NT2/D1 (cell line): Measurements from ENCODE around the gene RRN3.
"Not testable (repeated sequence)": the region's sequence is repeated elsewhere in the genome, so short reads cannot be mapped to it uniquely, and the experiment has no call there.

ENCODE experiments used
- DNase-seq: peaks from one replicate; pipeline ENCODE4 v3.0.0-alpha.2; 2011; ENCODE audit warnings: low read depth, low spot score
- H3K27me3 ChIP-seq: 2 replicates; pipeline ENCODE4 v1.6.0; 2011; ENCODE audit warnings: mild to moderate bottlenecking; ENCODE audit not compliant: insufficient read length, insufficient read depth
- H3K36me3 ChIP-seq: 2 replicates; pipeline ENCODE4 v1.6.1; 2011; ENCODE audit warnings: mild to moderate bottlenecking, low read length, mixed read lengths; ENCODE audit not compliant: insufficient read depth, insufficient read length
- H3K4me1 ChIP-seq: 2 replicates; pipeline ENCODE4 v1.5.1; 2011; ENCODE audit not compliant: insufficient read depth, insufficient read length
- H3K4me3 ChIP-seq: 2 replicates; pipeline ENCODE4 v1.5.1; 2011; ENCODE audit warnings: low read depth; ENCODE audit not compliant: insufficient read length
- H3K9ac ChIP-seq: 2 replicates; pipeline ENCODE4 v1.6.0; 2011; ENCODE audit warnings: low read depth; ENCODE audit not compliant: insufficient read length
- H3K9me3 ChIP-seq: 2 replicates; pipeline ENCODE4 v1.5.1; 2011; ENCODE audit warnings: mild to moderate bottlenecking, low read length; ENCODE audit not compliant: insufficient read depth
- SUZ12 ChIP-seq: IDR thresholded peaks from 2 replicates; pipeline ENCODE4 v1.6.1; 2011; ENCODE audit not compliant: insufficient read length, insufficient read depth; ENCODE audit errors: extremely low read depth
- YY1 ChIP-seq: IDR thresholded peaks from 2 replicates; pipeline ENCODE4 v1.6.1; 2011; ENCODE audit not compliant: insufficient read length, insufficient read depth
- ZNF274 ChIP-seq: IDR thresholded peaks from 2 replicates; pipeline ENCODE4 v1.6.1; 2011; ENCODE audit warnings: mild to moderate bottlenecking, low read depth, low read length

Gene RRN3

DNA sequence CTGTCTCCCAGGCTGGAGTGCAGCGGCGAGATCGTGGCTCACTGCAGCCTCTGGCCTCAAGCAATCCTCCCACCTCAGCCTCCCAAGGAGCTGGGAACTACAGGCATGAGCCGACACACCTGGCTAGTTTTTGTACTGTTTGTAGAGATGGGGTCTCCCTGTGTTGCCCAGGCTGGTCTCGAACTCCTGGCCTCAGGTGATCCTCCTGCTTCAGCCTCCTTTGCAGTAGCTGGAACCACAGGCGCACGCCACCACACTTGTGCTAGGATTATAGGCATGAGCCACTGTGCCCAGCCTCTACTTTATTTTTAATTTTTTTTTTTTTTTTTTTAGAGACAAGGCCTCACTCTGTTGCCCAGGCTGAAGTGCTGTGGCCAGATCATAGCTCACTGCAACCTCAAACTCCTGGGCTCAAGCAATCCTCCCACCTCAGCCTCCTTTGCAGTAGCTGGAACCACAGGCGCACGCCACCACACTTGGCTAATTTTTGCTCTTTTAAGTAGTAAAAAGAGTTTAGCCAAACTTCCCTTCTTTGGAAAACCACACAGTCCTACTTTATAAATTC is 42.6 kb downstream of the RRN3 start:
- no peak overlapping the region for H3K9ac ChIP-seq
- no peak overlapping the region for H3K4me3 ChIP-seq
- no peaks in the 10 kb centered on the region for H3K9me3 ChIP-seq
- H3K36me3 ChIP-seq = peaks cover 13% of the 10 kb centered on the region
- no peaks in the 10 kb centered on the region for H3K4me1 ChIP-seq
- TF ChIP-seq ZNF274 = no peak
- TF ChIP-seq YY1 = no peak
- TF ChIP-seq SUZ12 = no peak
- DNase-seq = no peak
- H3K27me3 ChIP-seq = no peaks in the 10 kb centered on the region

DNA sequence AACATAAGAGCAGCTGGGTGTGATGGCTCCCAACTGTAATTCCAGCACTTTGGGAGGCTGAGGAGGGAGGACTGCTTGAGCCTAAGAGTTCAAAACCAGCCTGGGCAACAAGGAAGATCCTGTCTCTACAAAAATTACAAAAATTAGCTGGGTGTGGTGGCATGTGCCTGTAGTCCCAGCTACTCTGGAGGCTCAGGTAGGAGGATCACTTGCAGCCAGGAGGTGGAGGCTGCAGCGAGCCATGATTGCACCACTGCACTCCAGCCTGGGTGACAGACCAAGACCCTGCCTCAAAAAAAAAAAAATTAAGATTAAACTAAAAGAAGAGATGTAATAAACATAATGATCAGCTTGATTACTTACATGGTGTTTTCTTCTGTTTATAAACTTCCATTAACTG is 43.6 kb downstream of the RRN3 start:
- not testable (repeated sequence) for H3K4me1 ChIP-seq, DNase-seq

GRCh38 chr16:15049581-15050180 is 44.4 kb downstream of the RRN3 start:
- Histone ChIP-seq H3K9me3 (no peaks in the 10 kb centered on the region), H3K36me3 (peaks cover 25% of the 10 kb centered on the region), H3K4me1 (no peaks in the 10 kb centered on the region), H3K4me3 (no peak overlapping the region), H3K27me3 (no peaks in the 10 kb centered on the region), H3K9ac (no peak overlapping the region)
- TF ChIP-seq ZNF274 (no peak), SUZ12 (no peak), YY1 (no peak)
- no peak for DNase-seq

More for the DNA sequence above, 43.6 kb downstream of the RRN3 start:
- H3K36me3 ChIP-seq = peaks cover 23% of the 10 kb centered on the region
- H3K9ac ChIP-seq, H3K9me3 ChIP-seq, H3K4me3 ChIP-seq, H3K27me3 ChIP-seq: not testable (repeated sequence)

- TF ChIP-seq YY1 (no peak), SUZ12 (no peak), ZNF274 (no peak)
- Histone ChIP-seq H3K4me1 (no peaks in the 10 kb centered on the region), H3K9ac (no peak overlapping the region), H3K9me3 (no peaks in the 10 kb centered on the region), H3K27me3 (no peaks in the 10 kb centered on the region), H3K36me3 (peaks cover 46% of the 10 kb centered on the region), H3K4me3 (no peak overlapping the region)
- no peak for DNase-seq
Observed at GRCh38 chr16:15046692-15047376, 47.2 kb downstream of the RRN3 start.

- not testable (repeated sequence) for H3K27me3 ChIP-seq, H3K4me3 ChIP-seq, H3K9ac ChIP-seq, DNase-seq, H3K4me1 ChIP-seq, H3K9me3 ChIP-seq
- peaks cover 61% of the 10 kb centered on the region for H3K36me3 ChIP-seq
Observed at GRCh38 chr16:15045270-15045669, 48.8 kb downstream of the RRN3 start.

GRCh38 chr16:15044286-15044685 is 49.8 kb downstream of the RRN3 start:
- no peaks in the 10 kb centered on the region for H3K9me3 ChIP-seq
- no peaks in the 10 kb centered on the region for H3K27me3 ChIP-seq
- DNase-seq = no peak
- H3K36me3 ChIP-seq = peaks cover 71% of the 10 kb centered on the region
- no peaks in the 10 kb centered on the region for H3K4me1 ChIP-seq
- no peak overlapping the region for H3K4me3 ChIP-seq
- H3K9ac ChIP-seq = no peak overlapping the region
- TF ChIP-seq ZNF274 = no peak
- no peak for TF ChIP-seq SUZ12
- no peak for TF ChIP-seq YY1

DNA sequence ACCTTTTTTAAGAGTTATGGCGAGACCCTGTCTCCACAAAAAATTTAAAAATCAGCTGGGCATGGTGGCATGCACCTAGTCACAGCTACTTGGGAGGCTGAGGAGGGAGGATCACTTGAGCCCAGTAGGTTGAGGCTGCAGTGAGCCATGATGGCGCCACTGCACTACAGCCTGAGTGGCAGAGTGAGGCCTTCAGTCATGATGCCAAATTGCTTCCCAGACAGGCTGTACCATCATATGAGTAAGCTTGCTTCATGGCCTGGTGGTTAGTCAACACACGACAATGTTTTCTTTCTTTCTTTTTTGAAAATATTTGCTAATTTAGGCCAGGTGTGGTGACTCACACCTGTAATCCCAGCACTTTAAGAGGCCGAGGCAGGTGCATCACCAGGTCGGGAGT is 50.7 kb downstream of the RRN3 start:
- no peak overlapping the region for H3K9ac ChIP-seq
- TF ChIP-seq ZNF274 (no peak), YY1 (no peak), SUZ12 (no peak)
- peaks cover 80% of the 10 kb centered on the region for H3K36me3 ChIP-seq
- no peak overlapping the region for H3K4me3 ChIP-seq
- DNase-seq = no peak
- no peaks in the 10 kb centered on the region for H3K27me3 ChIP-seq
- no peaks in the 10 kb centered on the region for H3K4me1 ChIP-seq
- H3K9me3 ChIP-seq = no peaks in the 10 kb centered on the region
